Panc1 (cell line): ENCODE results near the gene RANBP1. TPM values are rescaled to one million over a fixed set of nuclear protein-coding genes. Genes with fewer than 3 reads are reported as not detected.

ENCODE experiments used
- ATAC-seq: fragments of 200-7000 bp; cut with Tn5 transposase; 2 replicates; pipeline ENCODE4 v1.9.1; 2020; ENCODE audit warnings: mild to moderate bottlenecking, moderate library complexity
- BruUV-seq: library from RNA; stranded (reverse); fragments of 400-500 nt; replicated peaks from 2 replicates; lab custom pipeline; 2021; lab: Mats Ljungman, UMichigan
- CTCF ChIA-PET: fragments of 300-600 bp; sonication (Branson Sonifier 250); formaldehyde crosslinking; loops from one replicate; lab custom pipeline; 2022; ENCODE audit warnings: antibody characterized with exemption; lab: Charles Lee
- POLR2A ChIA-PET: fragments of 300-600 bp; sonication (Branson Sonifier 250); formaldehyde crosslinking; loops from one replicate; lab custom pipeline; 2022; ENCODE audit warnings: antibody characterized with exemption; lab: Charles Lee
- DNase-seq: peaks from one replicate; pipeline ENCODE4 v3.0.0-alpha.2; 2010; ENCODE audit warnings: low read depth, low spot score
- H3K27ac ChIP-seq: 2 replicates; pipeline ENCODE4 v1.5.1; 2011; ENCODE audit warnings: mild to moderate bottlenecking, low read length, inconsistent platforms
- H3K27me3 ChIP-seq: fragments of 200-500 bp; sonication (Bioruptor generic); 2 replicates; pipeline ENCODE4 v1.6.0; 2014; ENCODE audit warnings: low read length, inconsistent platforms; ENCODE audit not compliant: control insufficient read depth, insufficient read depth
- H3K36me3 ChIP-seq: fragments of 200-500 bp; sonication (Bioruptor generic); 2 replicates; pipeline ENCODE4 v1.5.1; 2014; ENCODE audit warnings: inconsistent platforms, mild to moderate bottlenecking, low read length, moderate library complexity; ENCODE audit not compliant: control insufficient read depth, insufficient read depth
- H3K4me1 ChIP-seq: 2 replicates; pipeline ENCODE4 v1.5.1; 2011; ENCODE audit warnings: inconsistent platforms, mild to moderate bottlenecking, low read length, moderate library complexity; ENCODE audit not compliant: control insufficient read depth, insufficient read depth
- H3K4me3 ChIP-seq, 2 experiments: 2 replicates each; pipeline ENCODE4 v1.5.1; 2011 to 2012; ENCODE audit warnings: low read depth in 2 of 2, low read length in 2 of 2, mild to moderate bottlenecking in 2 of 2, inconsistent platforms in 1 of 2, moderate library complexity in 1 of 2
- H3K9me3 ChIP-seq: fragments of 200-500 bp; sonication (Bioruptor generic); 2 replicates; pipeline ENCODE4 v1.5.1; 2014; ENCODE audit warnings: low read depth, mild to moderate bottlenecking, inconsistent platforms, low read length, moderate library complexity; ENCODE audit not compliant: control insufficient read depth, insufficient read depth
- CTCF ChIP-seq: fragments of 450-650 bp; IDR thresholded peaks from 2 replicates; pipeline ENCODE4 v1.5.1; 2017; ENCODE audit warnings: mild to moderate bottlenecking
- POLR2AphosphoS5 ChIP-seq: IDR thresholded peaks from 2 replicates; pipeline ENCODE4 v1.6.1; 2012; ENCODE audit warnings: mild to moderate bottlenecking, low read depth, low read length, moderate library complexity
- REST ChIP-seq, 2 experiments: IDR thresholded peaks; 2 replicates each; pipeline ENCODE4 v1.6.1; 2011 to 2012; ENCODE audit warnings: low read depth in 2 of 2, control low read depth in 1 of 2, low read length in 1 of 2, mild to moderate bottlenecking in 1 of 2, moderate library complexity in 1 of 2; ENCODE audit not compliant: insufficient read depth in 1 of 2
- SIN3A ChIP-seq: IDR thresholded peaks from 2 replicates; pipeline ENCODE4 v1.6.1; 2012; ENCODE audit warnings: low read depth, mild to moderate bottlenecking, low read length, moderate library complexity, borderline replicate concordance; ENCODE audit not compliant: insufficient read depth
- TCF7L2 ChIP-seq: IDR thresholded peaks from 2 replicates; pipeline ENCODE4 v1.6.1; 2011; ENCODE audit warnings: mild to moderate bottlenecking, low read depth, low read length, inconsistent platforms
- in situ Hi-C: cut with HindIII; loops from 2 replicates; pipeline ENCODE4 v1.10.0; 2016; ENCODE audit warnings: low sequenced_read_pairs, low pct_unique_long_range_greater_than_20kb
- intact Hi-C: fragments of 100-400 bp; cut with micrococcal nuclease; formaldehyde crosslinking; loops from one replicate; pipeline ENCODE4 v1.10.0; 2022; ENCODE audit not compliant: unreplicated experiment
- total RNA-seq: library from RNA; stranded (reverse); gene quantifications from one replicate; pipeline ENCODE4 v1.2.1, GENCODE V29; 2021; ENCODE audit not compliant: unreplicated experiment

RANBP1 gene
- total RNA-seq, 1 experiment from 2014 or later = 232 TPM

GRCh38 chr22:20133930-20134549 is 18.1 kb downstream of the RANBP1 start:
- Histone ChIP-seq H3K27me3 (no peaks in the 10 kb centered on the region), H3K4me3 (no peak overlapping the region), H3K4me1 (no peaks in the 10 kb centered on the region), H3K36me3 (peaks cover 2% of the 10 kb centered on the region; the same call in 1 of the 2 replicates), H3K9me3 (no peaks in the 10 kb centered on the region), H3K27ac (no peak overlapping the region)
- in situ Hi-C loops (no loop called here), intact Hi-C loops (no loop called here)
- ATAC-seq (no peak), DNase-seq (no peak)
- ChIA-PET POLR2A (no interaction called here), CTCF (no interaction called here)
- BruUV-seq = no TSS peak
- no peak for TF ChIP-seq REST (IDR thresholded peaks at IDR 0.05; ENCODE audit: insufficient read depth in 1 of 2, low read depth in 2 of 2, low read length in 1 of 2)
- no peak for TF ChIP-seq SIN3A
- TF ChIP-seq TCF7L2 = no peak
- no peak for TF ChIP-seq CTCF
- TF ChIP-seq POLR2AphosphoS5 = no peak

GRCh38 chr22:20135265-20135664 is 19.4 kb downstream of the RANBP1 start:
- no peak for TF ChIP-seq SIN3A
- TF ChIP-seq POLR2AphosphoS5 = no peak
- TF ChIP-seq TCF7L2 = no peak
- TF ChIP-seq REST (IDR thresholded peaks at IDR 0.05; ENCODE audit: insufficient read depth in 1 of 2, low read depth in 2 of 2, low read length in 1 of 2) = no peak
- TF ChIP-seq CTCF = no peak
- Histone ChIP-seq H3K4me3 (no peak overlapping the region), H3K27me3 (no peaks in the 10 kb centered on the region), H3K27ac (no peak overlapping the region), H3K36me3 (peaks cover 2% of the 10 kb centered on the region; the same call in 1 of the 2 replicates), H3K9me3 (no peaks in the 10 kb centered on the region), H3K4me1 (no peaks in the 10 kb centered on the region)
- POLR2A ChIA-PET = no interaction called here
- no TSS peak for BruUV-seq
- in situ Hi-C loops (no loop called here), intact Hi-C loops (no loop called here)
- CTCF ChIA-PET = no interaction called here
- DNase-seq (no peak), ATAC-seq (no peak)
